GM12874 (cell line): ENCODE results near the gene FOXP1.

Experiments
- CTCF ChIP-seq: IDR thresholded peaks from 2 replicates; pipeline ENCODE4 v1.5.1; 2011; ENCODE audit warnings: low read depth, mild to moderate bottlenecking, control low read depth, low read length, moderate library complexity; ENCODE audit not compliant: insufficient read depth

FOXP1 gene

GRCh38 chr3:71502066-71502625 lies 81.4 kb downstream of the FOXP1 start:
- TF ChIP-seq CTCF: no peak

DNA sequence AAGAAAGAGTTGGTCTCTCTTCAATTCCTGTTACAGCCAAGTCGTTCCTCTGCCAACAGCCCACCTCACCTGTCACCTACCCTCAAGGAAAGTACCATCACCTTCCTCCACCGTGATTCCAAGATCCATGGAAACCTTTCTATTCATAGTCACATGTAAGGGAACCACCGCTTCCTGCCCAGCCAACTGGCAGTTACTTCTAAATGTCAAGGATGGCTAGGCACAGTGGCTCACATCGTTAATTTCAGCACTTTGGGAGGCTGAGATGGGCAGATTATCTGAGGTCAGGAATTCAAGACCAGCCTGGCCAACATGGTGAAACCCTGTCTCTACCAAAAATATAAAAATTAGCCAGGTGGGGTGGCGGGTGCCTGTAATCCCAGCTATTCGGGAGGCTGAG lies 82.8 kb downstream of the FOXP1 start:
- TF ChIP-seq CTCF: no peak

- no peak for TF ChIP-seq CTCF
Measured at GRCh38 chr3:71499227-71499876, 84.2 kb downstream of the FOXP1 start.

DNA sequence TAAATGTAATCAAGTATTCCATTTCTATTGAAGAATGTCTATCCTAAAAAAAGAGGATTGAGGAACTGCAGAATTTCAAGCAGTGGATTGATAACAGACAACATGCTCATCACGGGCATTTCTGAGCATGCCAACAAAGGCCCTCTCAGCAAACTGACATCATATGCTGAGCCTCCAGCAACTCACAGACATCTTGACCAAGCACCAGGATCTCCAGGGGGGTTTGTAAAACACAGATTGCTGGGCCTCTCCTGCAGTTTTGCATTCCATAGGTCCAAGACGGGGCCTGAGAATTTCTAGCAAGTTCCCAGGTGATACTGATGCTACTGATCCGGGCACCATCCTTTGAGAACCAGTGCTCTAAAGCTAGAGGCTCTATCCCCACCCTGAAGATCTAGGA lies 85.0 kb downstream of the FOXP1 start:
- no peak for TF ChIP-seq CTCF

GRCh38 chr3:71497971-71498444 lies 85.5 kb downstream of the FOXP1 start:
- no peak for TF ChIP-seq CTCF

DNA sequence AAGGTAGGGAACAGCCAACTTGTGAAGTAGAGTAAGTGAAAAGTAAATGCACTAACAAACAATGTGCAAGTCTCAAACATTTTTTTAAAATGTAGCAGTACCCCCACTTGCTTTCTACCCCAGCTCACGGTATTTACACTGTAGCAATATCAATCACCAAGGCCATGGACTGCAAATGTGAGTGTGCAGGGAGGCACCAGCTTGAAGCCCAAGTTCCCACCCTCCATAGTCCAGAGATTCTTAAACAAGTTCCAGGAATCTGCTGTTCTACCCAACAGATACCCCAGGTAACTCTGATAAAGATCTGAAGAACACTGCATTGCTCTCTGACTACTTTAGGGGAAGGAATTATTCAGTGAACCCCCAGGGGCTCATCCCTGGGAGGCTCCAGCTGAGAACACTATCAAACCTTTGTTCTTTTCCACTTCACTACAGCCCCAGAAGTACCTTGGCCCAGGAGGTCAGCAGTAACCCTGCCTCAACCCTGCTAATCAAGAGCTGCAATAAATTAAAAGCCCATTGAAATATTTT lies 86.1 kb downstream of the FOXP1 start:
- TF ChIP-seq CTCF: no peak

GRCh38 chr3:71495708-71496472 lies 87.6 kb downstream of the FOXP1 start:
- no peak for TF ChIP-seq CTCF
